LNCAP (cell line): Measurements from ENCODE around the gene TAOK1.

Experiments
- CTCF ChIP-seq: fragments of 450-650 bp; IDR thresholded peaks from 2 replicates; pipeline ENCODE4 v1.5.1; 2017; ENCODE audit warnings: mild to moderate bottlenecking

TAOK1 gene

GRCh38 chr17:29505836-29506235 lies 115.7 kb downstream of the TAOK1 start:
- no peak for TF ChIP-seq CTCF

GRCh38 chr17:29510953-29511352 lies 120.8 kb downstream of the TAOK1 start:
- TF ChIP-seq CTCF: no peak

- TF ChIP-seq CTCF: no peak
Measured at GRCh38 chr17:29514792-29515191, 124.6 kb downstream of the TAOK1 start.

GRCh38 chr17:29518359-29518758 lies 128.2 kb downstream of the TAOK1 start:
- TF ChIP-seq CTCF: no peak

GRCh38 chr17:29524692-29525091 lies 134.5 kb downstream of the TAOK1 start:
- no peak for TF ChIP-seq CTCF

- no peak for TF ChIP-seq CTCF
Measured at GRCh38 chr17:29526322-29526721, 136.2 kb downstream of the TAOK1 start.

GRCh38 chr17:29533976-29534375 lies 143.8 kb downstream of the TAOK1 start:
- no peak for TF ChIP-seq CTCF

GRCh38 chr17:29544066-29544465 lies 153.9 kb downstream of the TAOK1 start:
- no peak for TF ChIP-seq CTCF
